Measurements from ENCODE around the gene MRTFA.
"Not testable (repeated sequence)": the region's sequence is repeated elsewhere in the genome, so short reads cannot be mapped to it uniquely, and the experiment has no call there.

GRCh38 chr22:40554023-40554422, 82.5 kb downstream of the MRTFA start:
- not testable (repeated sequence) for TF ChIP-seq POLR2A (IDR thresholded peaks at IDR 0.05; ENCODE audit: low read length); GATA1 (IDR thresholded peaks at IDR 0.05; ENCODE audit: low read depth, low read length)

Data from erythroblast (primary cell).